IMR-90 (cell line): Measurements from ENCODE around the gene OR52I1.

ENCODE experiments used
- BHLHE40 ChIP-seq: fragments of 150-350 bp; IDR thresholded peaks from 2 replicates; pipeline ENCODE4 v1.6.1; 2016; ENCODE audit warnings: mild to moderate bottlenecking, low read depth, low read length
- POLR2A ChIP-seq: IDR thresholded peaks from 2 replicates; pipeline ENCODE4 v1.6.1; 2012; ENCODE audit warnings: mild to moderate bottlenecking, low read depth, low read length
- RCOR1 ChIP-seq: IDR thresholded peaks from 2 replicates; pipeline ENCODE4 v1.6.1; 2012; ENCODE audit warnings: mild to moderate bottlenecking, low read length, improper control_type of control experiment; ENCODE audit not compliant: insufficient replicate concordance
- SMC3 ChIP-seq: fragments of 150-350 bp; IDR thresholded peaks from 2 replicates; pipeline ENCODE4 v1.6.1; 2016; ENCODE audit warnings: low read depth, mild to moderate bottlenecking, antibody characterized with exemption, low read length, moderate library complexity
- TF ChIP-seq, protein P1 (sequence below): conservative IDR thresholded peaks from 2 replicates; pipeline ENCODE4 v1.5.1; 2012; ENCODE audit warnings: mild to moderate bottlenecking, low read depth, low read length, improper control_type of control experiment

DNA sequence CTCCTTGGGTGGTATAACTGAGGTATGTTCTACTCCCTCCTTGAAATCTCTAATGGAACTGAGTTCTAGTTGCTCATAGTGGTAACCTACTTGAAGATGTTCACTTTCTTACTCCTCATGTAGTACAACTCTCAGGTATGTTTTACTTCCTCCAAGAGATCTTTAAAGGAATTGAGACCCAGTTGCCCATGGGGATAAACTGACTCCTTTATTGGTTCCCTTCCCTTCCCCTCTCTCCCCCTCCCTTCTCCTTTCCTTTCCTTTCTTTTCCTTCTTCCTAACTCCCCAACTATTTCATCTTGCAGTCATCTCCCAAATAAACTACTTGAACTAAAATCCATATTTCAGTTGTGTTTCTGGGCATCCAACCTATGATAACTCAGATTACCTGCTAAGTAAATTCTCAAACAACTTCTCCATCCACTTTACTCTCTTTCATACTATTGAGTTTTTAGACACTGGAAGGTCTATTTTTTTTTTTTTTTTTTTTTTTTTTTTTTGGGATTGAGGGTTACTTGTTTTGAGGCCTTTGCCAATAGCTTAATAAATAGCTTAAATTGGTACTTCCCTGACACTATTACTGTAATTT is 22.1 kb downstream of the OR52I1 start:
- no peak for TF ChIP-seq POLR2A
- TF ChIP-seq, protein P1, sequence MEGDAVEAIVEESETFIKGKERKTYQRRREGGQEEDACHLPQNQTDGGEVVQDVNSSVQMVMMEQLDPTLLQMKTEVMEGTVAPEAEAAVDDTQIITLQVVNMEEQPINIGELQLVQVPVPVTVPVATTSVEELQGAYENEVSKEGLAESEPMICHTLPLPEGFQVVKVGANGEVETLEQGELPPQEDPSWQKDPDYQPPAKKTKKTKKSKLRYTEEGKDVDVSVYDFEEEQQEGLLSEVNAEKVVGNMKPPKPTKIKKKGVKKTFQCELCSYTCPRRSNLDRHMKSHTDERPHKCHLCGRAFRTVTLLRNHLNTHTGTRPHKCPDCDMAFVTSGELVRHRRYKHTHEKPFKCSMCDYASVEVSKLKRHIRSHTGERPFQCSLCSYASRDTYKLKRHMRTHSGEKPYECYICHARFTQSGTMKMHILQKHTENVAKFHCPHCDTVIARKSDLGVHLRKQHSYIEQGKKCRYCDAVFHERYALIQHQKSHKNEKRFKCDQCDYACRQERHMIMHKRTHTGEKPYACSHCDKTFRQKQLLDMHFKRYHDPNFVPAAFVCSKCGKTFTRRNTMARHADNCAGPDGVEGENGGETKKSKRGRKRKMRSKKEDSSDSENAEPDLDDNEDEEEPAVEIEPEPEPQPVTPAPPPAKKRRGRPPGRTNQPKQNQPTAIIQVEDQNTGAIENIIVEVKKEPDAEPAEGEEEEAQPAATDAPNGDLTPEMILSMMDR: no peak
- TF ChIP-seq RCOR1: no peak
- TF ChIP-seq BHLHE40: no peak
- TF ChIP-seq SMC3: no peak
